22Rv1 (cell line): ENCODE results near the gene PRKCE.

Experiments used
- H3K27ac ChIP-seq: fragments of 450-650 bp; 2 replicates; pipeline ENCODE4 v1.5.1; 2017
- ZFX ChIP-seq: fragments of 450-650 bp; IDR thresholded peaks from 2 replicates; pipeline ENCODE4 v1.6.1; 2017; ENCODE audit warnings: antibody characterized with exemption, borderline replicate concordance
- TF ChIP-seq, protein P1 (sequence below): fragments of 450-650 bp; IDR thresholded peaks from 2 replicates; pipeline ENCODE4 v1.5.1; 2017; ENCODE audit warnings: mild to moderate bottlenecking

PRKCE gene

DNA sequence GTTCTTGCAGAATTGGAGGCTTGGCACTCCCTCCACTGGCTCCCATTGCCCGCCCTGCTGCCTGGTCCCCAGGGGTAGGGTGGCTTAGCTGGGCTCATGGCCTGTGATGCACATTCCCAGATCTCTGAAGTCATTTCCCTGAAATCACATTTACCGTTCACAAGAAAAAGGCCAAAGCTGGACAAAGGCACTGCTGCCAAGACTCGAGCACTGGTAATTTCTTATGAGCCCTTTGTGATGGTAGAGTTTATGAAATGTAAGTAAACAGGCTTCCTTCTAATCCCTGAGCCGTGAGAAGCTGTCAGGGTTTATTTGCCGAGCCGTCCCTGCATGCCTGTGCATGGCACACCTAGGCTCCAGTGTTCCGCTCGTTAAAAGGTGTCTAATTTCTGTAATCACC lies 398.6 kb downstream of the PRKCE start:
- H3K27ac ChIP-seq: no peak overlapping the region
- TF ChIP-seq, protein P1, sequence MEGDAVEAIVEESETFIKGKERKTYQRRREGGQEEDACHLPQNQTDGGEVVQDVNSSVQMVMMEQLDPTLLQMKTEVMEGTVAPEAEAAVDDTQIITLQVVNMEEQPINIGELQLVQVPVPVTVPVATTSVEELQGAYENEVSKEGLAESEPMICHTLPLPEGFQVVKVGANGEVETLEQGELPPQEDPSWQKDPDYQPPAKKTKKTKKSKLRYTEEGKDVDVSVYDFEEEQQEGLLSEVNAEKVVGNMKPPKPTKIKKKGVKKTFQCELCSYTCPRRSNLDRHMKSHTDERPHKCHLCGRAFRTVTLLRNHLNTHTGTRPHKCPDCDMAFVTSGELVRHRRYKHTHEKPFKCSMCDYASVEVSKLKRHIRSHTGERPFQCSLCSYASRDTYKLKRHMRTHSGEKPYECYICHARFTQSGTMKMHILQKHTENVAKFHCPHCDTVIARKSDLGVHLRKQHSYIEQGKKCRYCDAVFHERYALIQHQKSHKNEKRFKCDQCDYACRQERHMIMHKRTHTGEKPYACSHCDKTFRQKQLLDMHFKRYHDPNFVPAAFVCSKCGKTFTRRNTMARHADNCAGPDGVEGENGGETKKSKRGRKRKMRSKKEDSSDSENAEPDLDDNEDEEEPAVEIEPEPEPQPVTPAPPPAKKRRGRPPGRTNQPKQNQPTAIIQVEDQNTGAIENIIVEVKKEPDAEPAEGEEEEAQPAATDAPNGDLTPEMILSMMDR: no peak
- no peak for TF ChIP-seq ZFX

DNA sequence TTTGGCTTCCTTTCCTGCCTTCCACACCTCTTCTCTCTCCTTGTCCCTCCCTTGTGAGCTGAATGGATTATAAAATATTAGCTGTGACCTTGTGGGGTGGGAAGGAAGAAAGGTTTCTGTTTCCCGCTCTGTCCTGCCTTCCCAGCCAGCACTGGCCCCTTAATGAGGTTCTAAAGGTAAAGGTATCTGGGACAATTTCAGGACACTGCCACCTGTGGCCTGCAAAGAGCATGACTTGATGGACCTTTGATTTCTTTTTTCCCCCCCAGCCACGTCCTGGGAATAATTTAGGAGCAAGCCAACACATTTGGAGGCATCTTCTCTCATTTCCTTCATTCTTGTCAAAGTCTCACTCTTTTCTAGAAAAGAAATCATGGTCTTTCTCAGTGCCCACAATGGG lies 399.0 kb downstream of the PRKCE start:
- TF ChIP-seq, protein P1: peak; percentile 10; the same call in 1 of the 2 replicates
- no peak for TF ChIP-seq ZFX
- no peak overlapping the region for H3K27ac ChIP-seq

DNA sequence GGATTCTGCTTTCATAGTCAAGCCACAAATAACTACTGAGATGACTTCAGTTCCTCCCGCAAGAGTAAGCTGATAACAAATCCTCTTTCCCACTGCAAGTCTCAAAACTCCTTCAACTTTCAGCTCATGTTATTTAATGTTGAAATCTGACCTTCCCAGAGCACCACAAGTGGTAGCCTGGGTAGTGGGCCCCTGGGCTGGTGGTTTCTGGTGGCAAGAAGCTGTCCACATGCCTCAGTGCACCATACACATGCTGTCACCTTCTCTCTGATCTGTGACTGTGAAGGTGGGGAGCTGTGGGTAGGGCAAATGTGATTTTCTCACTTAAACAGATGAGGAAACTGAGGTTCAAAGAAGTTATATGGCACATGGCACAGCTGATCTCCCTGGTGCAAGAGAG lies 399.6 kb downstream of the PRKCE start:
- no peak for TF ChIP-seq ZFX
- TF ChIP-seq, protein P1: no peak
- H3K27ac ChIP-seq: no peak overlapping the region

DNA sequence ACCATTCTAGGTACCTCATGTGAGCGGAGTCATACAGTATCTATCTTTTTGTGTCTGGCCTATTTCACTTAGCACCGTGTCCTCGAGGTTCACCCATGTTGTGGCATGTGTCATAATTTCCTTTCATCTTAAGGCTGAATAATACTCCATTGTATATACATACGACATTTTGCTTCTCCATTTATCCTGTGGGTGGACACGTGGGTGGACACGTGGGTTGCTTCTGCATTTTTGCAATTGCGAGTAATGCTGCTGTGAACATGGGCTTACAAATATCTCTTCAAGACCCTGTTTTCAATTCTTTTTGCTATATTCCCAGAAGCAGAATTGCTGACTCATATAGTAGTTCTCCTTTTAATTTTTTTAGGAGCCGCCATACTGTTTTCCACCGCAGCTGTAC lies 402.1 kb downstream of the PRKCE start:
- no peak overlapping the region for H3K27ac ChIP-seq
- TF ChIP-seq ZFX: no peak
- TF ChIP-seq, protein P1: no peak

DNA sequence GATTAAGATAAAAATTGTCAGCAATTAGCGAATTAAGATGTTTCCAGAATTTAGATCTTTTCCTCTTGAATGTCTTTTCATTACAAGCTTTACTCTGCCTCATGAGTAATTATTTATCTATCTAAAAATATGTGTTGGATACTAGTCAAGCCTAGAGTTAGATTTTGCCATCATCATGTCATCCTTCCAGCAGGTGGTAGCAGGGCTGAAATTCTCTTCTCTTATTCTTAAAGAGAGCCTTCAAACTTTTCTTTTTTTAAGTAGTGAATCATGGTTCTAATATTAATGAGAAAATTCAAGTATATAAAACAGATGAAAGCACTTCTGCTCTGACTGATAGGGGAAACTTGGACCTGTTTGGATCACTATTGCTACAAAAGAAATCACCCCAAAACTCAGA lies 405.1 kb downstream of the PRKCE start:
- no peak overlapping the region for H3K27ac ChIP-seq
- TF ChIP-seq, protein P1: no peak
- no peak for TF ChIP-seq ZFX

DNA sequence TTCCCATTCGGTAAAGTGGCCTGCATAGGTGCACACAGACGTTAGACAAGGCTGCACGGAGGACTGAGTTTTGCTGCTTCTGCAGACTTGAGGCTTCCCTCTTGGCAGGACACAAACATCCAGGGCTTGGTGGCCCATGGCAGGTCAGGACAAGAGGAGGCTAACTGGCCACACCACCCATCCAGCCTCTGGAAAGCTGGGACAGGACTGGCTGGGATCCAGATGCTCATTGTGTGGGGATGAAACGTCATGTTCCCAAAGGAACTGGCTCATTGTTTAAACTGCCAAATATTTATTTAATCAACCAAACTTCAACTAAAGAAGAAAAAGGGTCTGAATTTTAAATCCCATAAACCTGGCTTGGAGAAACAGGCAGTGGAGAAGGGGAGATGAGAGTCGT lies 406.7 kb downstream of the PRKCE start:
- TF ChIP-seq, protein P1: no peak
- no peak for TF ChIP-seq ZFX
- H3K27ac ChIP-seq: no peak overlapping the region

DNA sequence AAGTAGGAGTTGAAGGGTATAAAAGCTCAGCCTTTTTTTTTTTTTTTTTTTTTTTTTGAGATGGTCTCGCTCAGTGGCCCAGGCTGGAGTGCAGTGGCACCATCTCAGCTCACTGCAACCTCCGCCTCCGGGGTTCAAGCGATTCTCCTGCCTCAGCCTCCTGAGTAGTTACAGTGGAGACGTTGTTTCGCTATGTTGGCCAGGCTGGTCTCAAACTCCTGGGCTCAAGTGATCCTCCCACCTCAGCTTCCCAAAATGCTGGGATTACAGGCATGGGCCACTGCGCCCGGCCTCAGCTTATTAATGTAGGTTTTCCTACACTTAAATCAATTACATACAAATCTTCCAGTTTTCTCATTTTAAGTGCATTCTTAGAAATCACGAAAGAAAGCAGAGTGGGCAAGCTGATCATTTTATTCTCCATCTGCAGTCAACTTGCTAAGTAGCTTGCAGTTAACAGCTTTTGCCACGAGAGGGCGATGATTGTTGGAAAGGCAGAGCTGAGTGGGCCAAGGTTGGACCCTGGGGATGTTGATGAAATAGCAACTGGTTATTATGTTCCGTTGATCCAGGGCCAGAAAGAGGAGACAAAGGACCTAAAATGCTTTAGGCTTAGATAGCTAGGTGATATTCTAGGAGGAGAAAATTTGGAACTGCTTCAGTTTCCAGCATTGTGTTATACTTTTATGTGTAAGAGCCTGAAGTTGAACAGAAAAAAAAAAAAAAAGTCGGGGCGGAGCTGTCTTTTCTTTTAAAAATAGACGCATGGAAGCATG lies 411.4 kb downstream of the PRKCE start:
- TF ChIP-seq, protein P1: peak; percentile 76
- TF ChIP-seq ZFX: no peak

More for the DNA sequence above, 411.4 kb downstream of the PRKCE start:
- no peak overlapping the region for H3K27ac ChIP-seq
